WTC11 (cell line): ENCODE results near the gene KLF1. TPM values are rescaled to one million over a fixed set of nuclear protein-coding genes. Genes with fewer than 3 reads are reported as not detected.

Experiments
- ATAC-seq: fragments of 200-7000 bp; cut with Tn5 transposase; 2 replicates; pipeline ENCODE4 v1.10.0; 2021; ENCODE audit warnings: mild to moderate bottlenecking, moderate library complexity
- CTCF ChIA-PET: fragments of 300-600 bp; sonication (Branson Sonifier 250); formaldehyde crosslinking; loops from one replicate; lab custom pipeline; 2021; ENCODE audit warnings: antibody characterized with exemption; lab: Charles Lee
- POLR2A ChIA-PET: fragments of 350-600 bp; sonication (Branson Sonifier 250); formaldehyde crosslinking; loops from one replicate; lab custom pipeline; 2021; ENCODE audit warnings: antibody characterized with exemption; lab: Charles Lee
- DNase-seq: peaks from one replicate; pipeline ENCODE4 v3.0.0; 2021; ENCODE audit warnings: low spot score
- H3K27ac Mint-ChIP-seq: 2 replicates; pipeline ENCODE4 v1.8.0; 2021; ENCODE audit warnings: mixed read lengths
- H3K27me3 Mint-ChIP-seq: 2 replicates; pipeline ENCODE4 v1.8.0; 2021; ENCODE audit warnings: low read depth, mild to moderate bottlenecking, moderate library complexity, mixed read lengths
- H3K36me3 Mint-ChIP-seq: 2 replicates; pipeline ENCODE4 v1.8.0; 2021; ENCODE audit warnings: mixed read lengths
- H3K4me1 Mint-ChIP-seq: 2 replicates; pipeline ENCODE4 v1.8.0; 2022; ENCODE audit warnings: mixed read lengths
- H3K4me3 Mint-ChIP-seq: 2 replicates; pipeline ENCODE4 v1.8.0; 2021; ENCODE audit warnings: mild to moderate bottlenecking, moderate library complexity, mixed read lengths
- H3K9me3 Mint-ChIP-seq: 2 replicates; pipeline ENCODE4 v1.8.0; 2021; ENCODE audit warnings: mixed read lengths
- CTCF ChIP-seq: fragments of 200-600 bp; IDR thresholded peaks from 2 replicates; pipeline ENCODE4 v1.8.0; 2022; ENCODE audit warnings: antibody characterized with exemption
- EMX1 ChIP-seq: fragments of 250-450 bp; sonication (Bioruptor Pico); IDR thresholded peaks from 2 replicates; pipeline ENCODE4 v1.8.0; 2021; ENCODE audit warnings: mild to moderate bottlenecking
- FOXJ3 ChIP-seq: sonication (generic); formaldehyde crosslinking; IDR thresholded peaks from 2 replicates; pipeline ENCODE4 v1.9.0; 2021; ENCODE audit warnings: missing genetic modification reagents, mild to moderate bottlenecking, borderline replicate concordance
- FOXK1 ChIP-seq: sonication (generic); formaldehyde crosslinking; IDR thresholded peaks from 2 replicates; pipeline ENCODE4 v1.8.0; 2022; ENCODE audit warnings: mild to moderate bottlenecking, moderate library complexity, missing genetic modification reagents
- GRHL2 ChIP-seq: fragments of 250-450 bp; sonication (Bioruptor Pico); IDR thresholded peaks from 2 replicates; pipeline ENCODE4 v1.8.0; 2022; ENCODE audit warnings: mild to moderate bottlenecking, moderate library complexity; ENCODE audit not compliant: insufficient replicate concordance, severe bottlenecking
- GTF2I ChIP-seq: fragments of 250-450 bp; sonication (Bioruptor Pico); conservative IDR thresholded peaks from 2 replicates; pipeline ENCODE4 v1.4.0; 2021; ENCODE audit warnings: mild to moderate bottlenecking
- IRF1 ChIP-seq: sonication (generic); formaldehyde crosslinking; IDR thresholded peaks from 2 replicates; pipeline ENCODE4 v1.8.0; 2023; ENCODE audit warnings: missing genetic modification reagents
- KAT7 ChIP-seq: sonication (generic); formaldehyde crosslinking; IDR thresholded peaks from 2 replicates; pipeline ENCODE4 v1.8.1; 2023; ENCODE audit warnings: missing genetic modification reagents, mild to moderate bottlenecking, borderline replicate concordance
- NR3C1 ChIP-seq: sonication (generic); formaldehyde crosslinking; conservative IDR thresholded peaks from 2 replicates; pipeline ENCODE4 v1.8.1; 2023; ENCODE audit warnings: low read depth, mild to moderate bottlenecking, missing genetic modification reagents
- PREB ChIP-seq: sonication (generic); formaldehyde crosslinking; IDR thresholded peaks from 2 replicates; pipeline ENCODE4 v1.8.1; 2022; ENCODE audit warnings: mild to moderate bottlenecking, missing genetic modification reagents, moderate library complexity, borderline replicate concordance
- PRRX2 ChIP-seq: fragments of 250-450 bp; sonication (Bioruptor Pico); IDR thresholded peaks from 2 replicates; pipeline ENCODE4 v1.8.0; 2021; ENCODE audit warnings: mild to moderate bottlenecking
- RELA ChIP-seq: sonication (generic); formaldehyde crosslinking; IDR thresholded peaks from 2 replicates; pipeline ENCODE4 v1.8.1; 2022; ENCODE audit warnings: missing genetic modification reagents, mild to moderate bottlenecking, borderline replicate concordance
- SP1 ChIP-seq: sonication (generic); formaldehyde crosslinking; conservative IDR thresholded peaks from 2 replicates; pipeline ENCODE4 v1.8.1; 2022; ENCODE audit warnings: missing genetic modification reagents
- USF2 ChIP-seq: sonication (generic); formaldehyde crosslinking; IDR thresholded peaks from 2 replicates; pipeline ENCODE4 v1.8.1; 2023; ENCODE audit warnings: mild to moderate bottlenecking, missing genetic modification reagents, moderate library complexity
- ZMAT4 ChIP-seq: fragments of 250-450 bp; sonication (Bioruptor Pico); IDR thresholded peaks from 2 replicates; pipeline ENCODE4 v1.9.0; 2021; ENCODE audit warnings: mild to moderate bottlenecking
- ZNF396 ChIP-seq: fragments of 250-450 bp; sonication (Bioruptor Pico); IDR thresholded peaks from 2 replicates; pipeline ENCODE4 v1.8.0; 2021; ENCODE audit warnings: mild to moderate bottlenecking, moderate library complexity, borderline replicate concordance
- ZNF532 ChIP-seq: fragments of 250-450 bp; sonication (Bioruptor Pico); IDR thresholded peaks from 2 replicates; pipeline ENCODE4 v1.9.0; 2021; ENCODE audit warnings: mild to moderate bottlenecking, borderline replicate concordance
- total RNA-seq: library from RNA; stranded (reverse); gene quantifications from 3 replicates; pipeline ENCODE4 v1.2.3, GENCODE V29; 2021

KLF1 gene
- total RNA-seq, 1 experiment from 2014 or later: 0.72 TPM

GRCh38 chr19:12913011-12913561, 26.1 kb upstream of the KLF1 start (continued):
- TF ChIP-seq PRRX2 (no peak), ZNF396 (CRISPR knock-in tag) (no peak)
- TF ChIP-seq, all 79 proteins: peak for 2

GRCh38 chr19:12912571-12912970, 25.6 kb upstream of the KLF1 start:
- H3K27ac Mint-ChIP-seq: peak overlapping the region; percentile 94
- ATAC-seq: no peak
- TF ChIP-seq IRF1 (CRISPR knock-in tag): no peak
- TF ChIP-seq EMX1: no peak
- TF ChIP-seq NR3C1 (CRISPR knock-in tag): no peak
- no peak for TF ChIP-seq CTCF
- TF ChIP-seq GRHL2 (CRISPR knock-in tag): no peak
- no peak for TF ChIP-seq RELA (CRISPR knock-in tag)
- TF ChIP-seq GTF2I: no peak
- TF ChIP-seq FOXJ3 (CRISPR knock-in tag): no peak
- no peak for TF ChIP-seq ZNF532 (CRISPR knock-in tag)
- no peak for TF ChIP-seq USF2
- no peak for TF ChIP-seq ZMAT4 (CRISPR knock-in tag)
- POLR2A ChIA-PET: interaction anchor here (0.6 to 1.8 kb wide), 6 partner anchors 17 to 47 kb away, joined by 3 to 9 read pairs (median 5); partner anchors contain the start of genes GCDH and RAD23A
- peaks cover 27% of the 10 kb centered on the region for H3K4me1 Mint-ChIP-seq
- H3K27me3 Mint-ChIP-seq: peaks cover 6% of the 10 kb centered on the region
- no peak for DNase-seq
- no peaks in the 10 kb centered on the region for H3K36me3 Mint-ChIP-seq
- H3K9me3 Mint-ChIP-seq: no peaks in the 10 kb centered on the region
- peak overlapping the region; percentile 53; the same call in 1 of the 2 replicates for H3K4me3 Mint-ChIP-seq
- CTCF ChIA-PET: interaction anchor here (0.9 to 3.7 kb wide), 8 partner anchors 16 to 152 kb away, joined by 3 to 31 read pairs (median 5); partner anchors contain the start of gene GCDH

- no peak for TF ChIP-seq SP1 (CRISPR knock-in tag)
- no peak for TF ChIP-seq FOXK1 (CRISPR knock-in tag)
- no peak for TF ChIP-seq KAT7 (CRISPR knock-in tag)
- TF ChIP-seq PREB (CRISPR knock-in tag): no peak
- ChIA-PET POLR2A (interaction anchor here (1.3 kb wide), 1 partner anchor 16 kb away, joined by 3 read pairs; the partner anchor contains the start of gene GCDH), CTCF (interaction anchor here (1.8 to 2.5 kb wide), 3 partner anchors 22 to 82 kb away, joined by 6 to 8 read pairs (median 8); no protein-coding TSS in a partner anchor)
These were observed 20.2 kb upstream of the KLF1 start for GRCh38 chr19:12907166-12907565.

More at GRCh38 chr19:12907166-12907565, 20.2 kb upstream of the KLF1 start:
- Mint-ChIP-seq H3K4me3 (no peak overlapping the region), H3K27ac (no peak overlapping the region), H3K9me3 (no peaks in the 10 kb centered on the region), H3K4me1 (peaks cover 4% of the 10 kb centered on the region), H3K27me3 (no peaks in the 10 kb centered on the region), H3K36me3 (no peaks in the 10 kb centered on the region)
- ATAC-seq (no peak), DNase-seq (no peak)
